Mononuclear cell (primary cell): Measurements from ENCODE around the gene RBL2. TPM values are rescaled to one million over a fixed set of nuclear protein-coding genes. Genes with fewer than 3 reads are reported as not detected.
A peak's percentile ranks its signal among the peaks of the same experiment; 100 is the strongest.
"Not testable (repeated sequence)": the region's sequence is repeated elsewhere in the genome, so short reads cannot be mapped to it uniquely, and the experiment has no call there.

Source experiments
- H3K27me3 ChIP-seq: 2 replicates; pipeline ENCODE4 v1.6.0; 2011; ENCODE audit warnings: low read length, control low read depth; ENCODE audit not compliant: insufficient read depth
- H3K4me1 ChIP-seq: 2 replicates; pipeline ENCODE4 v1.5.1; 2011; ENCODE audit warnings: mild to moderate bottlenecking, low read length, control low read depth; ENCODE audit not compliant: insufficient read depth
- H3K4me3 ChIP-seq: 2 replicates; pipeline ENCODE4 v1.5.1; 2011; ENCODE audit warnings: mild to moderate bottlenecking, low read length, moderate library complexity
- H3K9me3 ChIP-seq: 2 replicates; pipeline ENCODE4 v1.5.1; 2011; ENCODE audit warnings: low read depth, mild to moderate bottlenecking, control low read depth, low read length
- total RNA-seq: library from RNA; depleted of rRNA; stranded (reverse); fragments of >200 nt; gene quantifications from one replicate; pipeline ENCODE4 v1.2.3, GENCODE V29; 2012

RBL2 gene
- total RNA-seq, 1 donor: 185 TPM

DNA sequence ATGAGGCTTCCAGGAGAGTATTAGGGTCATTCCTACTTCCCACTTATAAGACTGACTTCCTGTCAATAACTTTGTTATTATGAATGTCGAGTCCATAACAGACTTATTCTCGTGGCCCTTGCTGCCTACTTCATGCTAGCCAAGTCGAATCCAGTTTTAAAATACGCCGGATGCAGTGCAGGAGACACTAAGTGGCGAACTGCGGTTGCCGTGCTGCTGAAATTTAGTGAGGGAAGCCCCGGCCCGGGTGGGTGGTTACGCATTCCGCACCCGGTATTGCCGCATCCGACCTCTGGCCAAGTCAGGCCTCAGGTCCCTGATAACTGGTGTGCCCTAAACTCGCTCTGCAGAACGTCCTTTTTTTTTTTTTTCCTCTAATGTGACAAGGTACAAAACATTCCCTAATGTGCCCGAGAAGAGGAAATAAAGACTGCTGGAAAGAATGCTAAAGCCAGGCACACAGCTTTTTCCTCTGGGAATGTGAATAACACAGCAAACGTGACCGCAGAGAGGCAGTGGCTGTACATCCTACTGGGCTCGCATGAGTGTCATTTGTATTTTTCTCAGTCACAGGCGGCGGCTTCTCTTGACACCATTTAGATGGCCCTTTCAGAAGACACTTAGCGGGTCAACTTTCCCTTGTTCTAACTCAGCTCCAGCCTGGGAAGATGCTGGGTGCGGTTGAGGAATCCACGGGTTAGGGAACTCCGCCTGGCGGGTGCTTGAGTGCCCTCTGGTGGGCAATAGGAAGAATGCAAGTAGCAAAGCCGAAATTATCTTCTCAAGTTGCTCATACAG is 75.8 kb downstream of the RBL2 start:
- Histone ChIP-seq H3K4me3 (no peak overlapping the region), H3K9me3 (no peaks in the 10 kb centered on the region), H3K4me1 (peaks cover 7% of the 10 kb centered on the region), H3K27me3 (no peaks in the 10 kb centered on the region)

DNA sequence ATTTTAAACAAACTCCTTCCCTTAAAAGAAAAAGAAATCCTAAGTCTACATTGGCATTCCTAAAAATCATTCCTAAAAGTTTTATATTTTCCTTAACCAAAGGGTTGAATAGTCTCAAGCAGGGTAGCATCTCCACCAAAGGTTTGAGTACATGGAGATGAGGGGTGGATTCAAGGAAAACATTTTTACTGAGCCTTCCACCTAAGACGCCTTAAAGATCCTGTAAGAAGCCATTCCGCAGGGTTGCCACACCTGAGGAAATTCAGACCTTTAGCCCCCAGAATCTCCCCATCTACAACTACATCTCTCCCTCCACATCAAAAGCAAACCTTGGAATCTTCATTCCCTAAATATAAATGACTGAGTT is 76.4 kb downstream of the RBL2 start:
- Histone ChIP-seq H3K4me1 (peaks cover 7% of the 10 kb centered on the region), H3K9me3 (no peaks in the 10 kb centered on the region), H3K4me3 (no peak overlapping the region), H3K27me3 (no peaks in the 10 kb centered on the region)

- H3K4me3 ChIP-seq: no peak overlapping the region
- no peaks in the 10 kb centered on the region for H3K27me3 ChIP-seq
- no peaks in the 10 kb centered on the region for H3K9me3 ChIP-seq
- H3K4me1 ChIP-seq: peaks cover 10% of the 10 kb centered on the region
These were observed 76.8 kb downstream of the RBL2 start for GRCh38 chr16:53511084-53511402.

GRCh38 chr16:53511403-53512280 is 77.4 kb downstream of the RBL2 start:
- H3K4me3 ChIP-seq: no peak overlapping the region
- H3K27me3 ChIP-seq: no peaks in the 10 kb centered on the region
- no peaks in the 10 kb centered on the region for H3K9me3 ChIP-seq
- H3K4me1 ChIP-seq: peaks cover 14% of the 10 kb centered on the region

DNA sequence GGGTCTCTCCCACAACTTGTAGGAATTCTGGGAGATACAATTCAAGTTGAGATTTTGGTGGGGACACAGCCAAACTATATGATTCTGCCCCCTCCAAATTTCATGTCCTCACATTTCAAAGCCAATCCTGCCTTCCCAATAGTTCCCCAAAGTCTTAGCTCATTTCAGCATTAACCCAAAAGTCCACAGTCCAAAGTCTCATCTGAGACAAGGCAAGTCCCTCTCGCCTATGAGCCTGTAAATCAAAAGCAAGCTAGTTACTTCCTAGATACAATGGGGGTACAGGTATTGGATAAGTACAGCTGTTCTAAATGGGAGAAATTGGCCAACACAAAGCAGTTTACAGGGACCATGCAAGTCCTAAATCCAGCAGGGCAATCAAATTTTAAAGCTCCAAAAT is 78.5 kb downstream of the RBL2 start:
- H3K27me3 ChIP-seq, H3K4me3 ChIP-seq, H3K9me3 ChIP-seq: not testable (repeated sequence)
- peaks cover 26% of the 10 kb centered on the region for H3K4me1 ChIP-seq

GRCh38 chr16:53515259-53515658 is 81.0 kb downstream of the RBL2 start:
- no peak overlapping the region for H3K4me3 ChIP-seq
- H3K4me1 ChIP-seq: peaks cover 45% of the 10 kb centered on the region
- H3K9me3 ChIP-seq: no peaks in the 10 kb centered on the region
- H3K27me3 ChIP-seq: no peaks in the 10 kb centered on the region

- no peaks in the 10 kb centered on the region for H3K27me3 ChIP-seq
- H3K4me3 ChIP-seq: no peak overlapping the region
- H3K9me3 ChIP-seq: no peaks in the 10 kb centered on the region
- H3K4me1 ChIP-seq: peaks cover 47% of the 10 kb centered on the region
These were observed 81.5 kb downstream of the RBL2 start for GRCh38 chr16:53515811-53516210.

DNA sequence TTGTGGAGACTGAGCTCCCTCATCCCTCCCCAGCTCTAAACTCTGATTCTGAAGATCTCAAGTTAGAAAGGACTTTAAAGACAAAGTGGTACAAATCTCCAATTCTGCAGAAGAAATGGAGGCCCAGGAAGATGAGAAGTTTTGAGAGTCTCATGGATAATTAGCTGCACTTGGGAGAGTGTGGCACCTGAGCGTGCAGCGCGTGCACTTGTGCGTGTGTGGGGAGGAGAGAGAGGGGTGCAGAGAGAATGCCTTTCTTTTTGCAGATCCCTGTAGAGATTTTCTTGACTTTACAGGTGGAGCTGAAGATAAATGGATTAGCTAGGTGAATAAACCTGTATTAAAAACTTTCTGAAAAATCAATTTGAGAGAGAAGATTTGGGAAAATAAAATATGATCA is 83.6 kb downstream of the RBL2 start:
- no peaks in the 10 kb centered on the region for H3K27me3 ChIP-seq
- no peaks in the 10 kb centered on the region for H3K9me3 ChIP-seq
- no peak overlapping the region for H3K4me3 ChIP-seq
- peaks cover 47% of the 10 kb centered on the region for H3K4me1 ChIP-seq

- Histone ChIP-seq H3K27me3 (no peaks in the 10 kb centered on the region), H3K4me1 (peaks cover 47% of the 10 kb centered on the region), H3K4me3 (peak overlapping the region; percentile 10), H3K9me3 (no peaks in the 10 kb centered on the region)
These were observed 84.5 kb downstream of the RBL2 start for GRCh38 chr16:53518550-53519416.

DNA sequence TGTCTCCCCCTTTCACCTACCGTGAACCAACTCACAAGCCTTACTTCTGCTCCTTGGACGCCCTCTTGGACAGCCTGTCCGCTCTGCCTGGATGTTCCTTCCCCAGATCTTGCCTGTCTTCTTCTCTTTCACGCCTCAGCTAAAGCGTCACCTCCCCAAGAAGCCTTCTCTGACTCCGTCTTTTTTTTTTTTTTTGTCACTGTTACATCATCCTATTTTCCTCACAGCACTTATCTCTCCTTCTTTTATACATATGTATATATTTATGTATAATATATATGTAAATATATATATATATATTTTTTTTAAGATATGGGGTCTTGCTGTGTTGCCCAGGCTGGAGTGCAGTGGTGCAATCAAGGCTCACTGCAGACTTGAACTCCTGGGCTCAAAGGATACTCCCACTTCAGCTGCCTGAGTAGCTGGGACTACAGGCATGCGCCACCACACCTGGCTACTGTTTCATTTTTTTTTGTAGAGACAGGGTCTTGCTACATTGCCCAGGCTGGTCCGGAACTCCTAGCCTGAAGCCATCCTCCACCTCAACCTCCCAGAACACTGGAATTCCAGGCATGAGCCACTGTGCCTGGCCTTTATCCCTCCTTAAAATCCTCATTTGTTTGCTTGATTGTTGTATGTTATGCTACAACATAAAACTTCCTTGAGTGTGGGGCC is 85.3 kb downstream of the RBL2 start:
- Histone ChIP-seq H3K9me3 (no peaks in the 10 kb centered on the region), H3K4me3 (peak overlapping the region; percentile 10), H3K4me1 (peaks cover 47% of the 10 kb centered on the region), H3K27me3 (no peaks in the 10 kb centered on the region)

- Histone ChIP-seq H3K27me3 (no peaks in the 10 kb centered on the region), H3K9me3 (no peaks in the 10 kb centered on the region), H3K4me1 (peaks cover 23% of the 10 kb centered on the region), H3K4me3 (no peak overlapping the region)
These were observed 89.0 kb downstream of the RBL2 start for GRCh38 chr16:53523126-53523804.

- Histone ChIP-seq H3K4me3 (no peak overlapping the region), H3K4me1 (peaks cover 15% of the 10 kb centered on the region), H3K9me3 (no peaks in the 10 kb centered on the region), H3K27me3 (no peaks in the 10 kb centered on the region)
These were observed 89.8 kb downstream of the RBL2 start for GRCh38 chr16:53523971-53524548.

DNA sequence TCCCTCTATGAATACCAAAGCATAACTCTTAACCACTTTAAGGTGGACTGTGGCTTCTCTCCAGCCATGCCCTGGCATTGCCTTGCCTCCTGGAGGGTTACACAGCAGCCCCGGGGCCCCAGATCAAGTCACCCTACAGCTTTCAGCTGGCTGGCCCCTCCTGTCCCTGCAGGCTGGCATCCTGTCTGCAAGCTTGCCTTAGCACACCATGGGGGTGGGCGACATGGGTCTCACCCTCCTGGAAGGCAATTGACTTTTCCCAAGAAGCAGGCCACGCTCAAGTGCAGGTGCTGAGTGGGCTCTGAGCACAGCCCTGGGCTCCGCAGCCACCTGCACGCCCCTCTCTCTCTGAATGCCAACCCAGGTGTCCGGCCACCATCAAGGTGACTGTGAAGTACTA is 94.5 kb downstream of the RBL2 start:
- Histone ChIP-seq H3K4me3 (no peak overlapping the region), H3K4me1 (no peaks in the 10 kb centered on the region), H3K9me3 (no peaks in the 10 kb centered on the region), H3K27me3 (no peaks in the 10 kb centered on the region)

- Histone ChIP-seq H3K27me3 (no peaks in the 10 kb centered on the region), H3K4me3 (no peak overlapping the region), H3K9me3 (no peaks in the 10 kb centered on the region), H3K4me1 (no peaks in the 10 kb centered on the region)
These were observed 95.2 kb downstream of the RBL2 start for GRCh38 chr16:53529513-53529912.
